HTR-8/SVneo (cell line): ENCODE results near the gene HAAO.
"Not testable (repeated sequence)": the region's sequence is repeated elsewhere in the genome, so short reads cannot be mapped to it uniquely, and the experiment has no call there.

Experiments
- DNase-seq: peaks from one replicate; pipeline ENCODE4 v3.0.0; 2011; ENCODE audit warnings: low spot score, mixed read lengths; ENCODE audit not compliant: insufficient read length
- FAIRE-seq: peaks from 2 replicates; lab custom pipeline; 2011; peaks lifted over from hg19 to GRCh38; lab: Jason Lieb, UNC

Gene HAAO

GRCh38 chr2:42792583-42793333, at the start of gene HAAO:
TSS of gene HAAO (minus strand) at chr2:42792583. CDS start at chr2:42792536, 47 bp downstream.
- DNase-seq, result peak; percentile 52
- FAIRE-seq, result no peak

DNA sequence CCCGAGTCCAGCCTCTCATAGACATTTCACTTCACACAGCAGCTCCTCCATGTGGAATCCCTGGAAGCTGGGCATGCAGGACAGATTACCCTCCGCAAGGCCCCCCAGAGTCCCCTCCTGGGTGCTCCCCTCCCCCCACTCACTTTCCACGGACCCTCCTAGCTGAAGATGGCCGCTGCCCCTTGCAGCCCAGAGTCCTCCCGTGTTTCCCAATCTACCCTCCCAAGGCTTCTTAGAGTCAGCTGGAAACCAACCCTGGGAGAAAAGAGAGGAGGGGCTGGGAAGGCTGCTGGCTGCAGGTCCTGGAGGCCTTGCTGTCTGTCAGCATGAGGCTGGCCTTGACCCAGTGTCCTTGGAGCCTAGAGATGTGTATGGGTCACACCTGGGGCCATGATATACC, 49.0 kb upstream of the HAAO start:
- no peak for DNase-seq
- FAIRE-seq, result no peak

GRCh38 chr2:42840760-42841159, 48.4 kb upstream of the HAAO start:
- FAIRE-seq (no peak), DNase-seq (no peak)

GRCh38 chr2:42839809-42840501, 47.6 kb upstream of the HAAO start:
- FAIRE-seq, result peak; percentile 42
- DNase-seq, result no peak

GRCh38 chr2:42838133-42838532, 45.8 kb upstream of the HAAO start:
- DNase-seq, result no peak
- peak; percentile 46 for FAIRE-seq

DNA sequence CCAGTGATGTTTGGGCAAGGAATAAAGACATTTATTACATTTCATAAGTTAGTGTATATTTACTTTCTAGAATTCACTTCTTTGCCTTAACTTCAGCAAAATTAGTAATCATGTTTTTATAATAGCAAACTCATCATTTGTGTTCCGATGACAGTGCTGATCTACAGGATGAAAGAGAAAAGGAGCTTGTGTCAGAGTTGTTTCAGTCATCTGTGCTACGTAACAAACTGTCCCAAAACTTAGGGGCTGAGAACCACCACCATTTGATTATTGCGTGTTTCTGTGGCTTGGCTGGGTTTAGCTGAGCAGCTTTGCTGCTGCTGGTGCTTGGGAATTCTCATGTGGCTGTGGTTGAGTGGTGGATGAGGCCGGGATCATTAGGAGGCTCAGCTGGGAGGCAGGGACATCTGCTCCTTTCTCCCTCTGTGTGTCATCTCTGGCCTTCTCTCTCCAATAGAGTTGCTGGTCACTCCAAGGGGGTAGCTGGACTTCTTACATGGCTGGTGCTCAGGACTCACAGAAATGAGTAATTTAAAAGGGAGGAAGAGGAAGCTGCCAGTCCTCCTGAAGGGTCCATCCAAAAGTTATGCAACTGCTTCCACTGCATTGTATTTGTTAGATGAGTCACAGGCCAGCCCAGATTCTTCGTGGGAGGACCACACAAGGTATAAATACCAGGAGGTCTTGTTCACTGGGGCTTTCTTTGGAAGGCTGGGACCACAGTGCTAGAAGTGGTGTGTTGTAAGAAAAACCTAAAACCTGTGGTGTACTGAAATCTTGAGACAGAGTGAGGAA, 43.4 kb upstream of the HAAO start:
- DNase-seq (peak; percentile 84), FAIRE-seq (peak; percentile 23)

GRCh38 chr2:42834161-42834560, 41.8 kb upstream of the HAAO start:
- DNase-seq (no peak), FAIRE-seq (no peak)

DNA sequence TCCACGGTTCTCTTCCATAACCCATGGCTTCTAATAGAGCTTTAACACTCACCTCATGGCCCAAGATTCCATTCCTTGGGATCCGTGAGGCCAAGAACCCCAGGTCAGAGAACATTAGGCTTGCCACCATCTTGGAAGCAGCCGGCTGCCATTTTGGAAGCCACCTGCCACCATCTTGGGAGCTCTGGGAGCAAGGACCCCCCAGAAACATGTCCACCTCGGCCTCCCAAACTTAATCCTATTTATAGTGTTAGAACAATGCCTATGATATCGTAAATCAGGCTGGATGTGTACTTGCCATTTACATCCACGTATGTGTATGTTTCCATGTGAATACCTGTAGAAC, 39.9 kb upstream of the HAAO start:
- FAIRE-seq (no peak), DNase-seq (no peak)

DNA sequence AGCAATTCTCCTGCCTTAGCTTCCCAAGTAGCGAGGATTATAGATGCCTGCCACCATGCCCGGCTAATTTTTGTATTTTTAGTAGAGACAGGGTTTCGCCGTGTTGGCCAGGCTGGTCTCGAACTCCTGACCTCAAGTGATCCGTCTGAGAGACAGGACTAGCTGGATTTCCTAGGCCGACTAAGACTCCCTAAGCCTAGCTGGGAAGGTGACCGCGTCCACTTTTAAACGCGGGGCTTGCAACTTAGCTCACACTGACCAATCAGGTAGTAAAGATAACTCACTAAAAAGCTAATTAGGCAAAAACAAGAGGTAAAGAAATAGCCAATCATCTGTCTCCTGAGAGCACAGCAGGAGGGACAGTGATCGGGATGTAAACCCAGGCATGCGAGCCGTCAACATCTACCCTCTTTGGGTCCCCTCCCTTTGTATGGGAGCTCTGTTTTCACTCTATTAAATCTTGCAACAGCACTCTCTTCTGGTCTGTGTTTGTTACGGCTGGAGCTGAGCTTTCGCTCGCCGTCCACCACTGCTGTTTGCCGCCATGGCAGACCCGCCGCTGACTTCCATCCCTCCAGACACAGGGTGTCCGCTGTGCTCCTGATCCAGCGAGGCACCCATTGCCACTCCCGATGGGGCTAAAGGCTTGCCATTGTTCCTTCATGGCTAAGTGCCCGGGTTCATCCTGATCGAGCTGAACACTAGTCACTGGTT, 39.3 kb upstream of the HAAO start:
- not testable (repeated sequence) for FAIRE-seq, DNase-seq

DNA sequence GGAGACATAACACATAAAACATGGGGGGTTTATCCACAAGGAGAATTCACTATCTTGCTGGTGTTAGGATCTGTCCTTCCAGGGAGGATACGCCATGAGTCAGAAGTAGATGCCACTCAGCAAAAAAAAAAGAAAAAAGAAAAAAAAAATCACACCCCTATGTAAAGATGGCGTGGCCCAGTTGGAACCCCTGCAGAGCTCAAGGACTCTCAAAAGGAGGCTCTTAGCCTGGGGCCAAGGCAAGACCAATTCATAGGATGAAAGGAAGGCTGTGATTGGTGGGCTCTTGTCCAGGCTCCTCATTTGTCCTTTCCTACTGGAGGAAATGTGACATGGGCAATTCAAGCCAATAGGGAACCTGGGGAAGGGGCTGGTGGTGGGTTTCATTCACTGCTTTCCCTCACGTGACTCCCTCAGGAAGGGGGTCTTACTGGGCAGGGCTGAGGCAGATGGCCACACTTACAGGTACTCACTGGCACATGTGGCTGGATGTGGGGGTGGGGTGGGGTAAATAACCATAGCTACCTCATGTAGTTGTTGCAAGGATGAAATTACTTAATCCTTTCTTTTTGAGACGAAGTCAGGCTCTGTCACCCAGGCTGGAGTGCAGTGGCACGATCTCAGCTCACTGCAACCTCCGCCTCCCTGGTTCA, 38.7 kb upstream of the HAAO start:
- FAIRE-seq (no peak), DNase-seq (no peak)

DNA sequence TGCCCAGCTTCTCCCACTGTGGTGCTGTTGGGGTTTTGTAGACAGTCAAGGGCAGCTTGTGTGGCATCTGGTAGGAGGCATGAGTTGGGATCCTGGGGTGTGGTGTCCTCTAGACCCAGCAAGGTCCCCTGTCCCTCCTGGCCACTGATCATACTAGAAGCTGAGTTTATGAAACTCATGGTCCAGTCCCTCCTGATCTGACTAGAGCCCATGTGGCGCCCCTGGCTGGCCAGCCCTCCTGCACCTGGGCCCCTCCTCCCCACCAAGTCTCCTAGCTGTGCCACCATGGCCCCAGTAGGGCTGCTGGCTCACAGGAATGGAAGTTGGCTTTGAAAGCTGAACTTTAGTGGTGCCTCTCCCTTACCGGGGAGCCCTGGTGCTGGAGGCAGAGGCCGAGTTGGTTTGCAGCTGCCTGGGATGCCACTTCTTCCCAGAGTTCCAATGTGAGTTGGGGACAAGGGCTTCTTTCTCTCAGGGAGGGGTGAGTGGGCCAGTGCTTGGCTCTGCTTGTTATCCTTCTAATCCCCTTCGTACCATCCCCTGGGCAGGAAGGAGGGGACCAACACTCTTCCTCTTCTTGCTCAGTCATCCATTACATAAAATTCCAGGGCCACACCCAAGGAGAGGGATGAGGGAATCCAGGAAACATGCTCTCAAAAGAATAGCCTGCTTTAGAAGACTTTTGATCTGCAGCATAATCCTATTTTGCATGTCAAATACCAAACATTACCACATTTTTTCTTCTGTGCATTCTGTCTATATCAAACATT, 37.5 kb upstream of the HAAO start:
- no peak for DNase-seq
- FAIRE-seq, result no peak

- FAIRE-seq (peak; percentile 26), DNase-seq (peak; percentile 90)
Measured at GRCh38 chr2:42828487-42829425, 36.4 kb upstream of the HAAO start.

- FAIRE-seq (no peak), DNase-seq (peak; percentile 88)
Measured at GRCh38 chr2:42827647-42828486, 35.5 kb upstream of the HAAO start.

- FAIRE-seq (no peak), DNase-seq (no peak)
Measured at GRCh38 chr2:42826231-42826630, 33.8 kb upstream of the HAAO start.

GRCh38 chr2:42824454-42824807, 32.0 kb upstream of the HAAO start:
- DNase-seq (no peak), FAIRE-seq (no peak)

- DNase-seq (no peak), FAIRE-seq (no peak)
Measured at GRCh38 chr2:42823744-42824453, 31.5 kb upstream of the HAAO start.

GRCh38 chr2:42819160-42819559, 26.8 kb upstream of the HAAO start:
- DNase-seq (no peak), FAIRE-seq (no peak)
